ENCODE results near the gene ARHGEF4.
A peak's percentile ranks its signal among the peaks of the same experiment; 100 is the strongest.
"Not testable (repeated sequence)": the region's sequence is repeated elsewhere in the genome, so short reads cannot be mapped to it uniquely, and the experiment has no call there.

ARHGEF4 gene

GRCh38 chr2:130892793-130893785, 56.4 kb downstream of the ARHGEF4 start:
- DNase-seq, result no peak

GRCh38 chr2:130894326-130894942, 57.7 kb downstream of the ARHGEF4 start:
- DNase-seq, result no peak

GRCh38 chr2:130896813-130897212, 60.1 kb downstream of the ARHGEF4 start:
- no peak for DNase-seq

- no peak for DNase-seq
Measured at GRCh38 chr2:130898553-130898952, 61.8 kb downstream of the ARHGEF4 start.

GRCh38 chr2:130899306-130899705, 62.6 kb downstream of the ARHGEF4 start:
- DNase-seq, result no peak

GRCh38 chr2:130901061-130901460, 64.3 kb downstream of the ARHGEF4 start:
- DNase-seq, result no peak

GRCh38 chr2:130901626-130902025, 64.9 kb downstream of the ARHGEF4 start:
- not testable (repeated sequence) for DNase-seq

- no peak for DNase-seq
Measured at GRCh38 chr2:130908832-130909231, 72.1 kb downstream of the ARHGEF4 start.

GRCh38 chr2:130910931-130911330, 74.2 kb downstream of the ARHGEF4 start:
- DNase-seq, result no peak

GRCh38 chr2:130911482-130911881, 74.8 kb downstream of the ARHGEF4 start:
- DNase-seq, result no peak

- no peak for DNase-seq
Measured at GRCh38 chr2:130911996-130912395, 75.3 kb downstream of the ARHGEF4 start.

GRCh38 chr2:130912471-130912870, 75.8 kb downstream of the ARHGEF4 start:
- DNase-seq, result no peak

GRCh38 chr2:130913891-130914290, 77.2 kb downstream of the ARHGEF4 start:
- DNase-seq, result no peak

GRCh38 chr2:130915149-130915548, 78.4 kb downstream of the ARHGEF4 start:
- no peak for DNase-seq

GRCh38 chr2:130915595-130916437, 79.1 kb downstream of the ARHGEF4 start:
- no peak for DNase-seq

GRCh38 chr2:130916438-130916705, 79.7 kb downstream of the ARHGEF4 start:
- DNase-seq, result no peak

- no peak for DNase-seq
Measured at GRCh38 chr2:130917006-130917688, 80.4 kb downstream of the ARHGEF4 start.

GRCh38 chr2:130918393-130918792, 81.7 kb downstream of the ARHGEF4 start:
- no peak for DNase-seq

GRCh38 chr2:130920415-130921163, 83.9 kb downstream of the ARHGEF4 start:
- peak; percentile 1 for DNase-seq

GRCh38 chr2:130921164-130921476, 84.4 kb downstream of the ARHGEF4 start:
- DNase-seq, result no peak

GRCh38 chr2:130922417-130922816, 85.7 kb downstream of the ARHGEF4 start:
- no peak for DNase-seq

GRCh38 chr2:130928385-130928784, 91.7 kb downstream of the ARHGEF4 start:
- no peak for DNase-seq
